HG03159 (cell line): Measurements from ENCODE around the gene SMIM12.

Source experiments
- ATAC-seq: cut with Tn5 transposase; IDR thresholded peaks from one replicate; pipeline ENCODE4 v1.9.1; 2021; ENCODE audit warnings: mild to moderate bottlenecking, moderate library complexity; ENCODE audit not compliant: unreplicated experiment

SMIM12 gene

DNA sequence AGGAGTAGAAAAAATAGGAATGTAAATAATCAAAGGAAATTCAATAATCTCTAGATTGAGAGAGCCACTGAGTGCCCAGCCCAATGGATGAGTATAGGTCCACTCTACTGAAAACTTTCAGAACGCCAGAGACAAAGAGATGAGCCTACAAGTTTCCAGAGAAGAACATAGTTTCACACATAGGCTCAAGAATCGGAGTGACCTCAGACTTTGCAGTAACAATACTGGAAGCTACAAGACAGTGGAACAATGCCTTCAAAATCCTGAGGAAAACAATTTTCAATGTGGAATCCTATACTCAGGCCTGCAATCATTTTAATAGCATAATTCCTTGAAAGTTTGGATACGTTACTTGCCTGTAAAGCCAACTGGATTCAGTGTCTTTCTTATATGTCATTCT lies 55.8 kb downstream of the SMIM12 start:
- ATAC-seq, result no peak
